Osteoblast (primary cell): Measurements from ENCODE around the gene NUDT9. TPM values are rescaled to one million over a fixed set of nuclear protein-coding genes. Genes with fewer than 3 reads are reported as not detected.
"Not testable (repeated sequence)": the region's sequence is repeated elsewhere in the genome, so short reads cannot be mapped to it uniquely, and the experiment has no call there.

Experiments used
- DNase-seq: peaks from one replicate; pipeline ENCODE4 v3.0.0; 2011; ENCODE audit warnings: low spot score, mixed read lengths; ENCODE audit not compliant: insufficient read length; ENCODE audit errors: missing footprints
- H2AFZ ChIP-seq: 2 replicates; pipeline ENCODE4 v1.6.0; 2011; ENCODE audit warnings: mild to moderate bottlenecking, low read length
- H3K27ac ChIP-seq: 2 replicates; pipeline ENCODE4 v1.5.1; 2011; ENCODE audit warnings: mild to moderate bottlenecking, low read depth, low read length, moderate library complexity
- H3K27me3 ChIP-seq: 2 replicates; pipeline ENCODE4 v1.6.0; 2012; ENCODE audit warnings: mild to moderate bottlenecking, control low read depth, inconsistent platforms, low read length, moderate library complexity; ENCODE audit not compliant: insufficient read depth
- H3K36me3 ChIP-seq: 2 replicates; pipeline ENCODE4 v1.5.1; 2011; ENCODE audit warnings: mild to moderate bottlenecking, low read length, control low read depth, moderate library complexity; ENCODE audit not compliant: insufficient read depth
- H3K4me1 ChIP-seq: 2 replicates; pipeline ENCODE4 v1.5.1; 2011; ENCODE audit warnings: mild to moderate bottlenecking, low read length, control low read depth, moderate library complexity; ENCODE audit not compliant: insufficient read depth
- H3K4me2 ChIP-seq: 2 replicates; pipeline ENCODE4 v1.6.0; 2011; ENCODE audit warnings: mild to moderate bottlenecking, low read length; ENCODE audit not compliant: insufficient read depth
- H3K4me3 ChIP-seq: fragments of 200-600 bp; sonication (generic); 3 replicates; pipeline ENCODE4 v1.5.1; 2012; ENCODE audit warnings: mild to moderate bottlenecking, low read length, inconsistent platforms; ENCODE audit not compliant: insufficient read depth
- H3K79me2 ChIP-seq: 2 replicates; pipeline ENCODE4 v1.6.0; 2012; ENCODE audit warnings: mild to moderate bottlenecking, low read length, control low read depth, inconsistent platforms; ENCODE audit not compliant: insufficient read depth
- H3K9me3 ChIP-seq: 2 replicates; pipeline ENCODE4 v1.5.1; 2011; ENCODE audit warnings: low read depth, low read length, control low read depth
- H4K20me1 ChIP-seq: 2 replicates; pipeline ENCODE4 v1.6.0; 2012; ENCODE audit warnings: mild to moderate bottlenecking, low read length, control low read depth; ENCODE audit not compliant: insufficient read depth
- total RNA-seq: library from RNA; depleted of rRNA; stranded (reverse); fragments of >200 nt; gene quantifications from 2 replicates; pipeline ENCODE4 v1.2.3, GENCODE V29; 2012
- TF ChIP-seq, protein P1 (sequence below): IDR thresholded peaks from 2 replicates; pipeline ENCODE4 v1.5.1; 2011; ENCODE audit warnings: mild to moderate bottlenecking, low read depth, low read length, moderate library complexity; ENCODE audit errors: extremely low read depth

The NUDT9 gene
- total RNA-seq, 1 donor, result 10.1 TPM

DNA sequence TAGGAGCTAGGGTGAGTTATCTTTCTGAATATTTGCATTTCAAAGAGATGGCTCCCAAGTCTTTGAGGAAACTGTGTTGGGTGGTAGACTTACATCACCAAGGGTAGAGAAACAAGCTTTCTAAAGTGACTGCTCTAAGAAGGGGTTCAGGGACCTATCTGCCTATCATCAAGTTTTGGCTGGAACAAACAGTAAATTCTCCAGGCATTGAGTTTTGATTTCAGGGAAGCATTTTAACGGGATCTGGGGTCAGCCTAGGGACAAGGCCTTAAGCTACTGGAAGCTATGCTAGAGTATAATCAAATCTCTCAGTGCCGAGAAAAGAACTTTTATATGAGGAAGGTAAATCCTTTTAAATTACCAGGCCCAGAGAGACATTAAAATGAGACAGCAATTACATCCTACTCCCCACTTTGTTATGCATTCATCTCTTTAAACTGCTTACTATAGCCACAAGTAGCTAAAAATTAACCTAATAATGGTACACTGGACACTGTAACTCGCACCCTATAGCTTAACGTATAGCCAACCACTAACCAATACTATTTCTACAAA, 2.0 kb upstream of the NUDT9 start:
- Histone ChIP-seq H3K4me1 (peaks cover 21% of the 10 kb centered on the region), H3K36me3 (no peaks in the 10 kb centered on the region), H3K4me2 (no peak overlapping the region), H3K27me3 (no peaks in the 10 kb centered on the region), H3K27ac (no peak overlapping the region), H3K4me3 (no peak overlapping the region), H3K9me3 (no peaks in the 10 kb centered on the region), H2AFZ (no peak overlapping the region), H4K20me1 (peaks cover 3% of the 10 kb centered on the region), H3K79me2 (peaks cover 34% of the 10 kb centered on the region)
- TF ChIP-seq, protein P1, sequence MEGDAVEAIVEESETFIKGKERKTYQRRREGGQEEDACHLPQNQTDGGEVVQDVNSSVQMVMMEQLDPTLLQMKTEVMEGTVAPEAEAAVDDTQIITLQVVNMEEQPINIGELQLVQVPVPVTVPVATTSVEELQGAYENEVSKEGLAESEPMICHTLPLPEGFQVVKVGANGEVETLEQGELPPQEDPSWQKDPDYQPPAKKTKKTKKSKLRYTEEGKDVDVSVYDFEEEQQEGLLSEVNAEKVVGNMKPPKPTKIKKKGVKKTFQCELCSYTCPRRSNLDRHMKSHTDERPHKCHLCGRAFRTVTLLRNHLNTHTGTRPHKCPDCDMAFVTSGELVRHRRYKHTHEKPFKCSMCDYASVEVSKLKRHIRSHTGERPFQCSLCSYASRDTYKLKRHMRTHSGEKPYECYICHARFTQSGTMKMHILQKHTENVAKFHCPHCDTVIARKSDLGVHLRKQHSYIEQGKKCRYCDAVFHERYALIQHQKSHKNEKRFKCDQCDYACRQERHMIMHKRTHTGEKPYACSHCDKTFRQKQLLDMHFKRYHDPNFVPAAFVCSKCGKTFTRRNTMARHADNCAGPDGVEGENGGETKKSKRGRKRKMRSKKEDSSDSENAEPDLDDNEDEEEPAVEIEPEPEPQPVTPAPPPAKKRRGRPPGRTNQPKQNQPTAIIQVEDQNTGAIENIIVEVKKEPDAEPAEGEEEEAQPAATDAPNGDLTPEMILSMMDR, result no peak
- no peak for DNase-seq

DNA sequence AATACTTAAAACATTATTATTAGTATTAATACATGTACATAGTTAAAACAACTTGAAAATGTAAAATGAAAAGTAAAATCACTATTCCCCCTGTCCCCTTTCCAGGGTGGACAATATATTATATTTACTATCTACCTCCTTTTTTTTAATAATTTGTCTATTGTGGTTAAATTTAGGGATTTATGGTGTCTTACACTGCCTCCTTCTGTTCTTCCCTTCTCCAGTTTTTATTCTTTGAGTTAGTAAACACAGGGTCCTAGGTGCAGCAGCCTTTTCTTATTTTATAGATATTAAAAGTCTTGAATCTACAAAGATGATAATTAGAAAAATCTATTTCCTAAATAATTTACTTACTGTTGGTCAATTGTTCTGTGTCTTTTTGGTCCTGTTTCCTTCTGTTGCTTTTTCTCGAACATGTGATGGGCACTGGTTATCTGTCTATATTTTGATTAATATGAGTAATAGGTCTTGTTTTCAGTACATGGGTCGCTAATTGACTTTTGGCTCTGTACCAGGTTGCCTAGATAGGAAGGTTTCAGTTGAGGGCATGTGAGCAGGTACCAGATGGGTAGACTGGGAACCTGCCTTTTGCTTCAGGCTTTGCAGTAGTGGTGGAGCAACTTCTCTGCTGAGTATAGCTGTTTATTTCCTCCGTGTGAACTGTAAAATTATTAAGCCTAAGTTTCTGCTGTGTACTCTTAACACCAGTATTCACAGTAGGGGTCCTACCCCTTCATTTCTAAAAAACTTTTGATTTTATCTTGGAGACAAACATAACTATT, 1.1 kb downstream of the NUDT9 start:
- no peaks in the 10 kb centered on the region for H3K36me3 ChIP-seq
- peak overlapping the region; percentile 93 for H3K27ac ChIP-seq
- H3K79me2 ChIP-seq, result peaks cover 65% of the 10 kb centered on the region
- peak overlapping the region; percentile 98 for H3K4me3 ChIP-seq
- no peaks in the 10 kb centered on the region for H3K9me3 ChIP-seq
- H2AFZ ChIP-seq, result peak overlapping the region; percentile 95
- TF ChIP-seq, protein P1, result no peak
- H3K4me2 ChIP-seq, result peak overlapping the region; percentile 97
- no peaks in the 10 kb centered on the region for H3K27me3 ChIP-seq
- peaks cover 4% of the 10 kb centered on the region for H4K20me1 ChIP-seq
- peak; percentile 72 for DNase-seq
- peaks cover 21% of the 10 kb centered on the region for H3K4me1 ChIP-seq

DNA sequence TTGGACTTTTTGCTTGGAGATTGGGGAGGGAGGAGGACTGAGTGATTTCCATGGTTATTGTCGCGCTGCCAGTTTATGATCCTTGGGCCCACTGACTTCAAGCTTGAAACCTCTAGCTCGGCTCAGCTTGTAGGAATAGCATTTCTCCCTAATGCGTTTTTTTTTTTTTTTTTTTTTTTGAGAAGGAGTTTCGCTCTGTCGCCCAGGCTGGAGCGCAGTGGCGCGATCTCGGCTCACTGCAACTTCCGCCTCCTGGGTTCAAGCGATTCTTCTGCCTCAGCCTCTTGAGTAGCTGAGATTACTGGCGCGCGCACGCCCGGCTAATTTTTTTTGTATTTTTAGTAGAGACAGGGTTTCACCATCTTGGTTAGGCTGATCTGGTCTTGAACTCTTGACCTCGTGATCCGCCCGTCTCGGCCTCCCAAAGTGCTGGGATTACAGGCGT, 1.7 kb downstream of the NUDT9 start:
- H3K27ac ChIP-seq, DNase-seq, H2AFZ ChIP-seq, H3K36me3 ChIP-seq, H4K20me1 ChIP-seq, H3K9me3 ChIP-seq, H3K27me3 ChIP-seq: not testable (repeated sequence)
- Histone ChIP-seq H3K4me1 (peaks cover 21% of the 10 kb centered on the region), H3K79me2 (peaks cover 71% of the 10 kb centered on the region), H3K4me3 (peak overlapping the region; percentile 98), H3K4me2 (peak overlapping the region; percentile 97)

DNA sequence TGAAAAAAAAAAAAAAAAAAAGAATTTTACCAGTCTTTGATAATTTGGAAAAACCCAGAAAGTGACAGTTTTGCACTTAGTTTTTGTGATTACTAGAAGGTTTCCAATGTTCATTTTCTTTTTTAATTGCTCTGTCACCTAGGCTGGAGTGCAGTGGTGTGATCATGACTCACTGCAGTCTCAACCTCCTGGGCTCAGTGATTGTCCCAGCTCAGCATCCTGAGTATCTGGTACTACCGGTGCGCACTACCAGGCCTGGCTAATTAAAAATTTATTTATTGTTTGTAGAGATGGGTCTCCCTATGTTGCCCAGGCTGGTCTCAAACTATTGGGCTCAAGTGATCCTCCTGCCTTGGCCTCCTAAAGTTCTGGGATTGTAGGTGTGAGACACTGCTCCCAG, 3.3 kb downstream of the NUDT9 start:
- Histone ChIP-seq H3K27me3 (no peaks in the 10 kb centered on the region), H4K20me1 (peaks cover 16% of the 10 kb centered on the region), H3K4me1 (peaks cover 21% of the 10 kb centered on the region), H3K27ac (no peak overlapping the region), H3K4me2 (no peak overlapping the region), H3K36me3 (no peaks in the 10 kb centered on the region), H2AFZ (no peak overlapping the region), H3K9me3 (no peaks in the 10 kb centered on the region), H3K79me2 (peaks cover 85% of the 10 kb centered on the region), H3K4me3 (no peak overlapping the region)
- no peak for DNase-seq
- TF ChIP-seq, protein P1, result no peak
